GM19193 (cell line): ENCODE measurements around the gene XYLB.

Experiments used
- POLR2A ChIP-seq: IDR thresholded peaks from 4 replicates; pipeline ENCODE4 v1.6.1; 2011; ENCODE audit not compliant: insufficient read depth, insufficient read length; ENCODE audit errors: extremely low read depth

XYLB gene

GRCh38 chr3:38454178-38454883 lies 107.7 kb downstream of the XYLB start:
- TF ChIP-seq POLR2A: peak; percentile 20

DNA sequence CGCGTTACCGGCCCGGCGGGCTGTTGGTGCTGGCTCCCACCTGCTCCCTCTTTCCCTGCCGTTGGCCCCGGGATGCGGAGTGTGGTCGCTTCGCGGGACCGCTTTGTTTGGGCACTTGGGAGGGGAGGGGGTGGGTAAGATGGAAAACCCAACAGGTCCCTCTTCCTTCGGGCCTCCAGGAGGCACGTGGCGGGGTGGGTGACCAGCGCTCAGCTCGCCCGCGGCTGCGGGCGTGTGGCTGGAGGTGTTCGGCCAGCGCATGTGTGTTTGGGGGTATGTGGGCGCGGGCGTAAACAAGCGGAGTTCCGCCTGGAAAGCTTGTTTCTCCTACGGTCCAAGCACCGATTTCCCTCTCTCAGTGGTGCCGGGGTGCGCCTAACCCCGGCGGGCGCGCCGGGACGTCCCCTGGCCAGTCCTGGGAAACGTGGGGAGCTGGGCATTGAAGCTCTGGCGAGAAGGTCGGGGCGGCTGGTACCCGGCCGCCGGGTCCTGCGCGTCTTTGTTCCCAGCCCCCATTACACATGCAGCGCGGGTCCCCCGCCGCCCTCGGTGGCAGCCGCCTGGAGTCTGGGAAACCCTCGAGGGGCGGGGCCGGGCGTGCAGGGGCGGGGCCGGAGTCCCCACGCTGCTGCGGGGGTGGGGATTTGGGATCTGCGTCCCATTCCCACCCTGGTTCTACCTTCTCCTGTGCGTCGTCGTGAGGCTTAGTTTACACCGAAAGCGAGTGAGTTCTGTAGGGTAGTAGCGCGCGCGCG lies 108.5 kb downstream of the XYLB start:
- no peak for TF ChIP-seq POLR2A

- no peak for TF ChIP-seq POLR2A
Measured at GRCh38 chr3:38455639-38456430, 109.2 kb downstream of the XYLB start.

GRCh38 chr3:38457111-38458003 lies 110.8 kb downstream of the XYLB start:
- TF ChIP-seq POLR2A: no peak

DNA sequence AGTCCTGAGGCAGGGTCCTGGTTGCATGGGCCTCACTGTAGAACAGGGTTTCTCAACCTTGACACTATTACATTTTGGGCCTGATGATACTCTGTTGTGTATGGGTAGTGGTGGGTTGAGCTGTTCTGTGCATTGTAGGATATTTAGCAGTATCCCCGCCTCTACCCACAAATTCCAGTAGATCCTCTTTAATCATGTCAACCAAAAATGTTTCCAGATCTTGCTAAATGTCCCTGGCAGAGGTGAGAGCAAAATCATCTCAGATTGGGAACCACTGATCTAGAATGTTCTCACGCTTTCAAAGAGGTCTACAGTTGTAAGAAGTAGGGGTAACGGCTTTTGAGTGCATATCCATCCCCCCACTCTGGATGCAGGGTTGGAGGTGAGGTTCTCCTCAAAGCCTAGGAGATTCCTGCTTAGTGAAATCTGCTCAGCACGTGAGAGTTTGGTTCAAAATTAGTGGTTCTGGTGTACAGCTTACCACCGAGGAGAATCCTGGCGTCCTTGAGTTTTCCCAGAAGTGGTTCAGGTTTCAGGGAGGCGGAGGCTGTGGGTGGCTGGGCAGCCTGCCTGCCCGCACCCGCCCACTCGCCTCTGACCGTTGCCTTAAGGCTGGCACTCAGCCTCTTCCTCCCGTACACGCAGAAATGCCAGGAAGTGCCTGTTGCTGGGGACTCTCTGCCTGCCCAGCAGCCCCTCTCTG lies 112.4 kb downstream of the XYLB start:
- TF ChIP-seq POLR2A: no peak

GRCh38 chr3:38459499-38460048 lies 113.0 kb downstream of the XYLB start:
- TF ChIP-seq POLR2A: no peak

DNA sequence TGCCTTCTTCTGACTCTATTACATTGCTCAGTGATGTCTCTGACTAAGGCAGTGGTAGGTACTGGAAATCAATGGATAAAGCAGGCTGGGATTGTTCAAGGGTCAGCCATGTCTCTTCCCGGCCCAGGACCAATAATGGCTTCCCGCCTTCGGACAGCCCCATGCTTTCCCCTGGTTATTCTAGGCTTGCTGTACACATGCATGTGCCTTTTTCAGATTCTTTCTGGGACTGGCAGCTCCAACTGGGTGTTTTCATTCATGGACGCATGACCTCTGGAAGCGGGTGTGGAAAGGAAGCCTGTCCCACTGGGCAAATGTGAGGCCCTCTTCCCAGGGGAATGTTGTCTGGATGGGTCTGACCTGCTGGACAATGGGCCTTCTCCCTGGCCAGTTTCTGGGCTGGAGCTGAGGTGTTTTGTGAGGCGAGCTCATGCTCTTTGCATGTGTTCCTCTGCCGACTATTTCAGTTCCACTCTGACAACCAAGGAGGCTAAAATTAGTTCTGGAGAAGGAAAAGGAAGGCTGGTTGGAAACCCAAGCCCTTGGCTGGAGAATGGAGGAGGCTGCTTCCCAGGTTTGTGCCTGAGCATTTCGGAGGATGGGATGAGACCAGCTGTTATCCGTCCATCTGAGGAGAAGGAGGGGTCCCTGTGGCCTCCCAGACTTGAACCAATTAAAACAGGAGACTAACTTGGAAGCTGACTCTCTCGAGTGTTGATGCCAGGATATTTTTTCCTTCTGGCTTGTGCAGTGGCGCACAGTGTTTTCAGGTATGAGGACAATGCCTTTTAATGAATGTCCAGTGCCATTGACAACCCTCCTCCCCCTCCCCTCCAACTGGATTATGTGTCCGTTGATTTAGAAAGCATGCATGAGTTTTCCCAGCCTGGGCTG lies 114.0 kb downstream of the XYLB start:
- TF ChIP-seq POLR2A: no peak
